ENCODE results near the gene RIMBP3B.
"Not testable (repeated sequence)": the region's sequence is repeated elsewhere in the genome, so short reads cannot be mapped to it uniquely, and the experiment has no call there.

RIMBP3B gene

GRCh38 chr22:21383701-21384467 lies at the start of gene RIMBP3B:
Gene RIMBP3B, plus strand, starts transcription at chr22:21383751. Its CDS starts 108 bp downstream, at chr22:21383859.
- not testable (repeated sequence) for H3K9me3 ChIP-seq (ENCODE audit: low read length)

DNA sequence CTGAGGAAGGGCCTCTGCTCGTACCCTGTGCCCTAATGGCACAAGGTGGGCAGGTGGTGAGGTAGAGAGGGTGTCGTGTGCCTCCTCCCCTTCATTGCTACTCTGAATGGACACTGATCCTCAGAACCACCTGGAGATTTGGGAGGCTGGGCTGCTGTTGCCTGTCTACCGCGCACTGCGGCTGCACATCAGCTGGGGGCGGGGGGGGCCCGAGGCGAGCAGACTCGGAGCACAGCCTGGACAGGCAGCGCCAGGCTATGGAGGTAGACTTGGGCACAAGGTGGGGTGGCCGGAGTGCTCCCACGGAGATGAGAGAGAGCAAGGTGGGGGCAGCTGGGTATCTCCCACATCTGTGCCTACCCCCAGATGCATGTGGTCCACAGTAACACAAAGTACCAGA lies 26.0 kb upstream of the RIMBP3B start:
- not testable (repeated sequence) for H3K4me1 ChIP-seq (ENCODE audit: insufficient read depth, low read length); H3K27me3 ChIP-seq (ENCODE audit: insufficient read depth, low read length); H2AFZ ChIP-seq (ENCODE audit: low read depth, low read length); H3K36me3 ChIP-seq (ENCODE audit: insufficient read depth, low read length); H3K9me3 ChIP-seq (ENCODE audit: low read length); H3K4me3 ChIP-seq (ENCODE audit: low read length)

More at GRCh38 chr22:21383701-21384467, at the start of gene RIMBP3B:
- H2AFZ ChIP-seq (ENCODE audit: low read depth, low read length); H3K4me3 ChIP-seq (ENCODE audit: low read length); H3K4me1 ChIP-seq (ENCODE audit: insufficient read depth, low read length); H3K27me3 ChIP-seq (ENCODE audit: insufficient read depth, low read length); H3K36me3 ChIP-seq (ENCODE audit: insufficient read depth, low read length): not testable (repeated sequence)

DNA sequence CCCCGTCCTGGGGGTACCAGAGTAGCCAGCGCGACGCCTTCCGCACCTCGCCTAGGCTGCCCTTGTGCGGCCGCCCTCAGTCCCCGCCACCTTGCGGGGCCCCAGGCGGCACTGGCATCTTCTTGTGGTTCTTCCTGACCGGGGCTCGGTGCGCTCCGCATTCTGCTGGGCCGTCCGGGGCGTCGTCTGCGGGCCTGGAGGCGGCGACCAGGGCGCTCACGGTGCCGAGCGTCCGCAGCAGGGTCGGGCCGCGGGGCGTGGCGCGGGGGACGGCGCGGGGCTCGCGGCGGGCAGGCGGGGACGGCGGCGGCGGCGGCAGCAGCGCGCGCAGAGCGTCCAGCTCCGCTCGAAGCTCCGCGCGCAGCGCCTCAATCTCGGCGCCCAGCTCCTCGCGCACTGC lies 23.0 kb upstream of the RIMBP3B start:
- H3K36me3 ChIP-seq (ENCODE audit: insufficient read depth, low read length); H3K27me3 ChIP-seq (ENCODE audit: insufficient read depth, low read length); H3K4me3 ChIP-seq (ENCODE audit: low read length); H3K4me1 ChIP-seq (ENCODE audit: insufficient read depth, low read length); H2AFZ ChIP-seq (ENCODE audit: low read depth, low read length); H3K9me3 ChIP-seq (ENCODE audit: low read length): not testable (repeated sequence)

DNA sequence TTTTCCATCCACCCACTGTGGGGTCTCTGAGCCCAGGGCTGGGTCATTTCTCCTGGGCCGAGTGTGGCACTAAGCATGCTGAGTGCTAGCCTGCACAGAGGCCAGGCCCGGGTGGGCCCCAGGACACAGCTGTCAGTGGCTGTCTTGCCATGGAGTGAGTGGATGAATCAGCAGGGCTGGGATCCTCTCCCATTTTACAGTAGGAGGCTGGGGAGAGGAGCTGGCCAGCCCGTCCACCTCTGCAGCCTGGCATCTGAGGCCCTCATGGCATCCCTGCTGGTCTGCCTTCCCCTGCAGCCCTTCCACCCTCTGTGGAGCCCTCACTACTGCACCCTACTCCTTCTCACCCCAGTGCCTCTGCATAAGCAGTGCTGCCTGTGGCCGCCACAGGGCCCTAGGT lies 21.1 kb upstream of the RIMBP3B start:
- H3K4me3 ChIP-seq (ENCODE audit: low read length); H2AFZ ChIP-seq (ENCODE audit: low read depth, low read length); H3K9me3 ChIP-seq (ENCODE audit: low read length); H3K4me1 ChIP-seq (ENCODE audit: insufficient read depth, low read length); H3K27me3 ChIP-seq (ENCODE audit: insufficient read depth, low read length); H3K36me3 ChIP-seq (ENCODE audit: insufficient read depth, low read length): not testable (repeated sequence)

DNA sequence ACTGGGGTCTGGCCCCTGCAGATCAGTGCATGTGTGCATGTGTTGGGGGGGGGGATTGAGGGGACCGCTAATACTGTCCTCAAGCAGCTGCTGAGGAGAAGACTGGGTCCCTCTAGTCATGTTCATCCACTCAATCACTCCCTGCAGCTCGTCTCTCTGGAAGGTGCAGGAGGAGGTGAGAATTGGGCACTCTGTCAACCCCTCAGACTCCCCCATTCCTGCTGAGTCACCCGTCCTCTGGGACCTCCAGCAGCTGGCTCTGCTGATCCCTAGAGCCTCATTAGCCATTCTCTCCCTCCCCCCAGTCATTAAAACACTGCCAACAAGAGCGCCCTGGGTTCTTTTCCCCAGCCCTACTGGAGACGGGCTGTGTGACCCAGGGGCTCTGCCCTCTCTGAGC lies 20.5 kb upstream of the RIMBP3B start:
- not testable (repeated sequence) for H3K36me3 ChIP-seq (ENCODE audit: insufficient read depth, low read length); H2AFZ ChIP-seq (ENCODE audit: low read depth, low read length); H3K4me1 ChIP-seq (ENCODE audit: insufficient read depth, low read length); H3K27me3 ChIP-seq (ENCODE audit: insufficient read depth, low read length); H3K9me3 ChIP-seq (ENCODE audit: low read length); H3K4me3 ChIP-seq (ENCODE audit: low read length)

- H3K4me3 ChIP-seq (ENCODE audit: low read length); H3K36me3 ChIP-seq (ENCODE audit: insufficient read depth, low read length); H3K27me3 ChIP-seq (ENCODE audit: insufficient read depth, low read length); H3K9me3 ChIP-seq (ENCODE audit: low read length); H2AFZ ChIP-seq (ENCODE audit: low read depth, low read length); H3K4me1 ChIP-seq (ENCODE audit: insufficient read depth, low read length): not testable (repeated sequence)
Observed at GRCh38 chr22:21363803-21364202, 19.7 kb upstream of the RIMBP3B start.

- not testable (repeated sequence) for H3K27me3 ChIP-seq (ENCODE audit: insufficient read depth, low read length); H3K36me3 ChIP-seq (ENCODE audit: insufficient read depth, low read length); H3K9me3 ChIP-seq (ENCODE audit: low read length); H3K4me3 ChIP-seq (ENCODE audit: low read length); H3K4me1 ChIP-seq (ENCODE audit: insufficient read depth, low read length); H2AFZ ChIP-seq (ENCODE audit: low read depth, low read length)
Observed at GRCh38 chr22:21364362-21364761, 19.2 kb upstream of the RIMBP3B start.

DNA sequence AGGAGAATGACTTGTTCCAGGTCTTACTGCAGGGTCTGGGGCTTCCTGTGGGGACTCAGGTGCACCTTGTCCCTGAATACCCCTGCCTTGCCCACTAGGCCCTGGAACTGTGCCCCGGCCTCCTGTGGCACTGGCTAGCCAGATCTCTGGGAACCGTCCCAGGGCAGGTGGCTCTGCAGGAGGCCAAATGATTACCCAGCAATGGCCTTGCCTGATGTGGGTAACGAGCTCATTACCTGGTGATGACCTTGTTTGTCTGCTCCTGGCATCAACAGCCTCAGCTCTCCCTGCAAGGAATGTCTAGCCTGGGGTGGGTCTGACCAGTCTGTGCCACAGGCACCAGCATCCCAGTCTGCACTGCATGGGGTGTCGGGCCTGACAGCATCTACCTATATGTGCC lies 18.2 kb upstream of the RIMBP3B start:
- not testable (repeated sequence) for H3K4me3 ChIP-seq (ENCODE audit: low read length); H3K4me1 ChIP-seq (ENCODE audit: insufficient read depth, low read length); H2AFZ ChIP-seq (ENCODE audit: low read depth, low read length); H3K9me3 ChIP-seq (ENCODE audit: low read length); H3K27me3 ChIP-seq (ENCODE audit: insufficient read depth, low read length); H3K36me3 ChIP-seq (ENCODE audit: insufficient read depth, low read length)

DNA sequence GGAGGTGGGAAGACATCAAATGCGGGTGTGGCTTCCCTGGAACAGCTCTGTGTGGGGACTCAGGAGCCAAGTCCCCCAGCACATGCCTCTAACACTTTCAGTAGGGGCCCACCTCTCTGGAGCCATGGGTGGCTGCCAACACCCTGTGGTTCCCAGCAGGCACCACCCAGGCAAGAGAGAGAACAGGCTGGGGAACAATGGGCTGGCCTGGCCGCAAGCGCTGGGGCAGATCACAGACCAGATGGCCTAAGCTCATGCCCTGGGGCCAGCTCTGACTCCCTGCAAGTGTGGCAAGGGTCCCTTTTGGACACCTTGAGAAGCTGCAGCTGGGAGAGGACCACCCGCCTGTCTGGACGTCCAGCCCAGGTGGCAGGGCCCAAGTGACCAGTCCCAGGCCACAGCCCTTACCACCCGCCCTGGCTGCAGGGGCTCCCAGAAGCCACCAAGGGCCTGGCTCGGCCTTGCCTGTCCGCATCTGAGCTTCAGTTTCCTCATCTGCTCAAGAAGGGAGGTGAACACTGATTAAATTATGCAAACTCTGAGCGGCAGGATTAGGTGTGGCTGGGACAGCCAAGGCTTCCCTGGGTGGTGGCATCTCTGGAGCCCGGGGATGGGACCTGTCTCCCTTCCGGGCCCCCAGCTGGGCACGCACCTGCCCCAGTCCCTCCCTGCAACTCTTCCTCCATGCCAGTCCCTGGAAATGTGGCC lies 14.8 kb upstream of the RIMBP3B start:
- not testable (repeated sequence) for H3K27me3 ChIP-seq (ENCODE audit: insufficient read depth, low read length); H2AFZ ChIP-seq (ENCODE audit: low read depth, low read length); H3K4me1 ChIP-seq (ENCODE audit: insufficient read depth, low read length); H3K36me3 ChIP-seq (ENCODE audit: insufficient read depth, low read length); H3K9me3 ChIP-seq (ENCODE audit: low read length); H3K4me3 ChIP-seq (ENCODE audit: low read length)

DNA sequence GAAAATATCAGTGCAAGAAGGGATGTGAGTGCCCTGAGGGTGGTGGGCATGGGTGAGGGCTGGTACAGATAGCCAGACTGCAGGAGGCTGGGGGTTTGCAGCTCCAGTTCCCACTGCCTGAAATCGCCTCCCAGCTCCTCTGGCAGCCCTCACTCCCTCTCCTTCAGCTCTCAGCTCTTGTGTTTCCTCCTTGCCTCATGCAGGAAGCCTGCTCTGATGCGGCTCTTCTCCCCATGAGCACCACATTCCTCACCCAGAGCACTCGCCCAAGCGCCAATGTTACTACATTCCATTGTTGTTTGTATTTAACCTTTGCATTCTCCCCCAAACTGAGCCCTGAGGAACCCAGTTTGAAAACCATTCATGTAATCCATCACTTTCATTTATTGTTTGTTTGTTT lies 7.7 kb upstream of the RIMBP3B start:
- not testable (repeated sequence) for H3K9me3 ChIP-seq (ENCODE audit: low read length); H3K36me3 ChIP-seq (ENCODE audit: insufficient read depth, low read length); H2AFZ ChIP-seq (ENCODE audit: low read depth, low read length); H3K27me3 ChIP-seq (ENCODE audit: insufficient read depth, low read length); H3K4me1 ChIP-seq (ENCODE audit: insufficient read depth, low read length); H3K4me3 ChIP-seq (ENCODE audit: low read length)

- H2AFZ ChIP-seq (ENCODE audit: low read depth, low read length); H3K9me3 ChIP-seq (ENCODE audit: low read length); H3K27me3 ChIP-seq (ENCODE audit: insufficient read depth, low read length); H3K4me1 ChIP-seq (ENCODE audit: insufficient read depth, low read length); H3K36me3 ChIP-seq (ENCODE audit: insufficient read depth, low read length); H3K4me3 ChIP-seq (ENCODE audit: low read length): not testable (repeated sequence)
Observed at GRCh38 chr22:21384468-21385357, 1.2 kb downstream of the RIMBP3B start.

GRCh38 chr22:21389480-21389879 lies 5.9 kb downstream of the RIMBP3B start:
- H3K4me1 ChIP-seq (ENCODE audit: insufficient read depth, low read length); H3K4me3 ChIP-seq (ENCODE audit: low read length); H2AFZ ChIP-seq (ENCODE audit: low read depth, low read length); H3K36me3 ChIP-seq (ENCODE audit: insufficient read depth, low read length); H3K9me3 ChIP-seq (ENCODE audit: low read length); H3K27me3 ChIP-seq (ENCODE audit: insufficient read depth, low read length): not testable (repeated sequence)

DNA sequence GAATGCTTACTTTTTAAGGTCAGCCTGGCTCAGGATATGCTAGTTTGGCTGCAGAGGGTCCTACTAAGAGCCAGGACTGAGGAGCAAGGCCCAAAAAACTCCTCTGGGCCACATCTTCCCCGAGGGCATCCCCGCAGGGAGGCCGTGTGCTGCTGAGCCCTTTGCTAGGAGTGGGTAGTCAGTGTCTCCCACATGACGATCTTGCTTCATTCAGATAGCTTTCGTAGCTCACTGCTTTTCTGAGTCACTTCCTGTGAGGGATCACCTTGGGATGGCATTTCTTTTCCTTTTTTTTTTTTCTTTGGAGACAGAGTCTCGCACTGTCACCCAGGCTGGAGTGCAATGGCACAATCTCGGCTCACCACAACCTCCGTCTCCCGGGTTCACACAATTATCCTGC lies 6.5 kb downstream of the RIMBP3B start:
- not testable (repeated sequence) for H2AFZ ChIP-seq (ENCODE audit: low read depth, low read length)

More for the DNA sequence above, 6.5 kb downstream of the RIMBP3B start:
- H3K4me1 ChIP-seq (ENCODE audit: insufficient read depth, low read length); H3K9me3 ChIP-seq (ENCODE audit: low read length); H3K27me3 ChIP-seq (ENCODE audit: insufficient read depth, low read length); H3K4me3 ChIP-seq (ENCODE audit: low read length); H3K36me3 ChIP-seq (ENCODE audit: insufficient read depth, low read length): not testable (repeated sequence)
